AG04450 (cell line): Measurements from ENCODE around the gene COL9A2. TPM values are rescaled to one million over a fixed set of nuclear protein-coding genes. Genes with fewer than 3 reads are reported as not detected.

Experiments
- CTCF ChIA-PET: fragments of 300-600, 350-600 bp; formaldehyde crosslinking; extraction: SDS; loops from one replicate; lab custom pipeline; 2022; ENCODE audit warnings: antibody characterized with exemption, inconsistent platforms; lab: Charles Lee
- POLR2A ChIA-PET: fragments of 350-600 bp; formaldehyde crosslinking; extraction: SDS; loops from one replicate; lab custom pipeline; 2021; ENCODE audit warnings: antibody characterized with exemption, inconsistent platforms; lab: Yijun Ruan, JAX
- DNase-seq: peaks from one replicate; pipeline ENCODE4 v3.0.0-alpha.2; 2011; ENCODE audit warnings: low read depth, low spot score
- H3K27ac ChIP-seq: one replicate; pipeline ENCODE4 v1.5.1; 2012; ENCODE audit warnings: low read depth, low read length, control low read depth
- H3K27me3 ChIP-seq: one replicate; pipeline ENCODE4 v1.6.0; 2012; ENCODE audit warnings: low read length; ENCODE audit not compliant: control insufficient read depth, insufficient read depth
- H3K4me3 ChIP-seq: 2 replicates; pipeline ENCODE4 v1.5.1; 2011; ENCODE audit warnings: mild to moderate bottlenecking, low read depth, low read length, control low read depth
- H3K9me3 ChIP-seq: 2 replicates; pipeline ENCODE4 v1.5.1; 2012; ENCODE audit warnings: low read length; ENCODE audit not compliant: control insufficient read depth, insufficient read depth
- CTCF ChIP-seq: IDR thresholded peaks from 2 replicates; pipeline ENCODE4 v1.5.1; 2011; ENCODE audit warnings: low read depth, low read length, control low read depth, inconsistent platforms
- polyA plus RNA-seq: library from polyadenylated mRNA; depleted of rRNA; stranded (reverse); fragments of >200 nt; gene quantifications from 2 replicates; pipeline ENCODE4 v1.2.3, GENCODE V29; 2011

The COL9A2 gene
- polyA plus RNA-seq, 1 experiment, result 1.1 TPM

- H3K27me3 ChIP-seq, result peaks cover 20% of the 10 kb centered on the region
- ChIA-PET POLR2A (no interaction called here), CTCF (no interaction called here)
- no peak overlapping the region for H3K4me3 ChIP-seq
- no peak overlapping the region for H3K27ac ChIP-seq
- no peak for DNase-seq
- peaks cover 8% of the 10 kb centered on the region; the same call in 1 of the 2 replicates for H3K9me3 ChIP-seq
- TF ChIP-seq CTCF, result no peak
Observed at GRCh38 chr1:40312238-40313205, 4.6 kb downstream of the COL9A2 start.

GRCh38 chr1:40311692-40312091 lies 5.4 kb downstream of the COL9A2 start:
- Histone ChIP-seq H3K27ac (no peak overlapping the region), H3K4me3 (no peak overlapping the region), H3K9me3 (peaks cover 5% of the 10 kb centered on the region; the same call in 1 of the 2 replicates), H3K27me3 (peaks cover 13% of the 10 kb centered on the region)
- no peak for TF ChIP-seq CTCF
- POLR2A ChIA-PET, result no interaction called here
- no peak for DNase-seq
- CTCF ChIA-PET, result no interaction called here

GRCh38 chr1:40310983-40311642 lies 6.0 kb downstream of the COL9A2 start:
- CTCF ChIA-PET, result no interaction called here
- no peak for DNase-seq

GRCh38 chr1:40310129-40310461 lies 7.0 kb downstream of the COL9A2 start:
- no peak overlapping the region for H3K27ac ChIP-seq
- no peak for TF ChIP-seq CTCF

More at GRCh38 chr1:40310983-40311642, 6.0 kb downstream of the COL9A2 start:
- Histone ChIP-seq H3K27me3 (peaks cover 8% of the 10 kb centered on the region), H3K27ac (no peak overlapping the region), H3K4me3 (no peak overlapping the region), H3K9me3 (peaks cover 4% of the 10 kb centered on the region; the same call in 1 of the 2 replicates)
- no peak for TF ChIP-seq CTCF
- POLR2A ChIA-PET, result no interaction called here

More at GRCh38 chr1:40310129-40310461, 7.0 kb downstream of the COL9A2 start:
- DNase-seq, result no peak
- CTCF ChIA-PET, result no interaction called here
- POLR2A ChIA-PET, result no interaction called here
- Histone ChIP-seq H3K27me3 (peaks cover 3% of the 10 kb centered on the region), H3K4me3 (no peak overlapping the region), H3K9me3 (no peaks in the 10 kb centered on the region)
